HepG2 (cell line): ENCODE results near the gene PSAP. TPM values are rescaled to one million over a fixed set of nuclear protein-coding genes. Genes with fewer than 3 reads are reported as not detected.

Experiments
- ATAC-seq: fragments of 200-7000 bp; cut with Tn5 transposase; 3 replicates; pipeline ENCODE4 v1.9.1; 2020; ENCODE audit warnings: mild to moderate bottlenecking, moderate library complexity
- BruUV-seq: library from RNA; stranded (reverse); fragments of 400-500 nt; replicated peaks from 2 replicates; lab custom pipeline; 2021; lab: Mats Ljungman, UMichigan
- CTCF ChIA-PET: fragments of 300-600 bp; formaldehyde crosslinking; extraction: SDS; loops from one replicate; lab custom pipeline; 2021; ENCODE audit warnings: low total read pairs, inconsistent platforms, low intra/inter-chr PET ratio; lab: Yijun Ruan, JAX
- POLR2A ChIA-PET: fragments of 350-600 bp; sonication (Branson Sonifier 250); formaldehyde crosslinking; loops from one replicate; lab custom pipeline; 2020; ENCODE audit warnings: antibody characterized with exemption, inconsistent platforms; lab: Yijun Ruan, JAX
- DNase-seq: peaks from one replicate; pipeline ENCODE4 v3.0.0-alpha.2; 2015; ENCODE audit warnings: low spot score
- FAIRE-seq: peaks from 3 replicates; lab custom pipeline; 2011; peaks lifted over from hg19 to GRCh38; lab: Jason Lieb, UNC
- H2AFZ ChIP-seq: one replicate; pipeline ENCODE4 v1.6.1; 2011; ENCODE audit warnings: low read length, inconsistent platforms
- H3K27ac ChIP-seq: fragments of 300-600 bp; 3 replicates; pipeline ENCODE4 v1.8.0; 2011; ENCODE audit warnings: mixed run types, mild to moderate bottlenecking, mixed read lengths, low read length, inconsistent platforms; ENCODE audit not compliant: insufficient read depth; ENCODE audit errors: extremely low read length
- H3K27me3 ChIP-seq, 2 experiments: fragments of 200-600 bp in 1 of 2; 2 replicates in 1 of 2; 3 replicates in 1 of 2; pipeline versions ENCODE4 v1.6.0 to v1.8.0; 2011; ENCODE audit warnings: low read length in 2 of 2, mild to moderate bottlenecking in 2 of 2, moderate library complexity in 2 of 2, inconsistent platforms in 1 of 2; ENCODE audit not compliant: insufficient read depth in 2 of 2, control insufficient read depth in 1 of 2
- H3K36me3 ChIP-seq, 2 experiments: fragments of 200-600 bp in 1 of 2; replicated peaks in 1 of 2; 2 replicates in 1 of 2; 3 replicates in 1 of 2; pipeline versions ENCODE4 v1.5.1 to v1.8.0; 2011; ENCODE audit warnings: low read length in 2 of 2, inconsistent platforms in 1 of 2; ENCODE audit not compliant: insufficient read depth in 2 of 2, control insufficient read depth in 1 of 2
- H3K4me1 ChIP-seq: 2 replicates; pipeline ENCODE4 v1.5.1; 2012; ENCODE audit warnings: low read length, inconsistent platforms; ENCODE audit not compliant: insufficient read depth
- H3K4me2 ChIP-seq: 2 replicates; pipeline ENCODE4 v1.6.0; 2011; ENCODE audit warnings: low read depth, low read length, inconsistent platforms
- H3K4me3 ChIP-seq, 3 experiments: fragments of 200-600 bp in 1 of 3; sonication (generic), shearing (Covaris generic) in 1 of 3; replicated peaks in 1 of 3; 2 replicates each; pipeline ENCODE4 v1.5.1; 2011 to 2016; ENCODE audit warnings: low read length in 3 of 3, inconsistent platforms in 2 of 3, low read depth in 2 of 3, mild to moderate bottlenecking in 2 of 3, control low read depth in 1 of 3, mixed read lengths in 1 of 3; ENCODE audit not compliant: insufficient read depth in 1 of 3
- H3K79me2 ChIP-seq: one replicate; pipeline ENCODE4 v1.6.1; 2011; ENCODE audit warnings: low read length, inconsistent platforms; ENCODE audit not compliant: insufficient read depth
- H3K9ac ChIP-seq: 2 replicates; pipeline ENCODE4 v1.6.0; 2011; ENCODE audit warnings: mild to moderate bottlenecking, low read depth, low read length, inconsistent platforms; ENCODE audit not compliant: insufficient read depth
- H3K9me3 ChIP-seq: 2 replicates; pipeline ENCODE4 v1.5.1; 2012; ENCODE audit warnings: mild to moderate bottlenecking, low read length
- H4K20me1 ChIP-seq: 2 replicates; pipeline ENCODE4 v1.6.0; 2011; ENCODE audit warnings: inconsistent platforms, mild to moderate bottlenecking, low read length, moderate library complexity; ENCODE audit not compliant: insufficient read depth
- ARID2 ChIP-seq: sonication (generic); formaldehyde crosslinking; IDR thresholded peaks from 2 replicates; pipeline ENCODE4 v1.8.1; 2022; ENCODE audit warnings: mild to moderate bottlenecking, missing genetic modification reagents, borderline replicate concordance
- HNF4G ChIP-seq, 2 experiments: sonication (generic) in 1 of 2; formaldehyde crosslinking in 1 of 2; IDR thresholded peaks; 2 replicates each; pipeline versions ENCODE4 v1.4.0 to v1.6.1; 2011 to 2020; ENCODE audit warnings: borderline replicate concordance in 2 of 2, low read depth in 2 of 2, mild to moderate bottlenecking in 2 of 2, low read length in 1 of 2, missing genetic modification reagents in 1 of 2, moderate library complexity in 1 of 2
- HOXD1 ChIP-seq: sonication (generic); formaldehyde crosslinking; IDR thresholded peaks from 2 replicates; pipeline ENCODE4 v1.5.0; 2020; ENCODE audit warnings: missing genetic modification reagents
- IRF2 ChIP-seq: IDR thresholded peaks from 2 replicates; pipeline ENCODE4 v1.6.1; 2018; ENCODE audit warnings: missing genetic modification reagents, missing compliant biosample characterization
- JARID2 ChIP-seq: sonication (generic); formaldehyde crosslinking; IDR thresholded peaks from 2 replicates; pipeline ENCODE4 v1.8.1; 2023; ENCODE audit warnings: missing genetic modification reagents, inconsistent platforms; ENCODE audit not compliant: insufficient replicate concordance
- KDM4B ChIP-seq: sonication (generic); formaldehyde crosslinking; IDR thresholded peaks from 2 replicates; pipeline ENCODE4 v1.4.0; 2020; ENCODE audit warnings: missing genetic modification reagents
- MBNL3 ChIP-seq: fragments of 250-450 bp; sonication (Bioruptor Pico); conservative IDR thresholded peaks from 2 replicates; pipeline ENCODE4 v1.8.0; 2022; ENCODE audit warnings: mild to moderate bottlenecking, inconsistent platforms
- MXI1 ChIP-seq: IDR thresholded peaks from 3 replicates; pipeline ENCODE4 v1.6.1; 2012; ENCODE audit warnings: low read depth, low read length, inconsistent platforms, borderline replicate concordance
- PCBP1 ChIP-seq: fragments of 200-400 bp; formaldehyde crosslinking; IDR thresholded peaks from 2 replicates; pipeline ENCODE4 v1.6.1; 2017; ENCODE audit warnings: mild to moderate bottlenecking, low read depth, low read length, borderline replicate concordance
- PCBP2 ChIP-seq: fragments of 200-400 bp; formaldehyde crosslinking; optimal IDR thresholded peaks from 2 replicates; pipeline ENCODE3; 2018; ENCODE audit warnings: low read length, low read depth; ENCODE audit not compliant: poor library complexity, severe bottlenecking
- RARA ChIP-seq: IDR thresholded peaks from 2 replicates; pipeline ENCODE4 v1.6.1; 2016; ENCODE audit warnings: missing genetic modification reagents, missing compliant biosample characterization
- RBAK ChIP-seq: sonication (generic); formaldehyde crosslinking; IDR thresholded peaks from 2 replicates; pipeline ENCODE4 v1.5.1; 2020; ENCODE audit warnings: mild to moderate bottlenecking, missing genetic modification reagents
- RELA ChIP-seq: sonication (generic); formaldehyde crosslinking; IDR thresholded peaks from 2 replicates; pipeline ENCODE4 v1.4.0; 2020; ENCODE audit warnings: missing genetic modification reagents
- ZNF101 ChIP-seq: sonication (generic); formaldehyde crosslinking; IDR thresholded peaks from 2 replicates; pipeline ENCODE4 v1.4.0; 2020; ENCODE audit warnings: mild to moderate bottlenecking, low read depth, missing genetic modification reagents, borderline replicate concordance
- ZNF678 ChIP-seq: sonication (generic); formaldehyde crosslinking; IDR thresholded peaks from 2 replicates; pipeline ENCODE4 v1.4.0; 2020; ENCODE audit warnings: mild to moderate bottlenecking, missing genetic modification reagents
- ZNF788 ChIP-seq: sonication (generic); formaldehyde crosslinking; IDR thresholded peaks from 2 replicates; pipeline ENCODE4 v1.5.0; 2020; ENCODE audit warnings: mild to moderate bottlenecking, missing genetic modification reagents, borderline replicate concordance
- WGBS: methylation state at CpG from one replicate; pipeline ENCODE4 v1.1.6; 2017; ENCODE audit warnings: low lambda C conversion rate; 5-methylcytosine and 5-hydroxymethylcytosine counted together
- in situ Hi-C: cut with HindIII; loops from 2 replicates; pipeline ENCODE4 v1.10.0; 2017; ENCODE audit warnings: low pct_unique_long_range_greater_than_20kb; ENCODE audit not compliant: extremely low pct_ligation_motif_present
- intact Hi-C: fragments of 100-400 bp; cut with micrococcal nuclease; formaldehyde crosslinking; loops from one replicate; pipeline ENCODE4 v1.10.0; 2022; ENCODE audit not compliant: unreplicated experiment
- polyA plus RNA-seq, 8 experiments: library from polyadenylated mRNA; depleted of rRNA in 3 of 8; stranded (reverse) in 7 of 8; unstranded in 1 of 8; fragments of >200 nt; fragmentation: Illumina TruSeq in 4 of 8; extraction: Trizol in 4 of 8; gene quantifications; 2 replicates each; pipeline versions ENCODE4 v1.2.1 to v1.2.3, GENCODE V29; 2011 to 2016; ENCODE audit warnings: low read depth in 4 of 8, missing spikeins in 1 of 8, mixed read lengths in 1 of 8; ENCODE audit not compliant: insufficient read depth in 1 of 8
- total RNA-seq, 5 experiments: library from RNA; depleted of rRNA; stranded (reverse); fragments of >200 nt; fragmentation: Illumina TruSeq; extraction: Trizol; gene quantifications; 2 replicates each; pipeline ENCODE4 v1.2.3, GENCODE V29; 2016; ENCODE audit warnings: low read depth in 1 of 5
- TF ChIP-seq, protein P1 (sequence below): sonication (generic); formaldehyde crosslinking; IDR thresholded peaks from 2 replicates; pipeline ENCODE4 v1.5.0; 2020; ENCODE audit warnings: missing genetic modification reagents
- TF ChIP-seq, protein P2 (sequence below): sonication (generic); formaldehyde crosslinking; IDR thresholded peaks from 2 replicates; pipeline ENCODE4 v1.4.0; 2020; ENCODE audit warnings: missing genetic modification reagents; ENCODE audit errors: not compliant biosample characterization
- TF ChIP-seq, protein P3 (sequence below): IDR thresholded peaks from 2 replicates; pipeline ENCODE4 v1.6.1; 2016

PSAP gene
- total and polyA plus RNA-seq, 2 of the 13 experiments (the other 11 are each of a cell fraction or from before 2014, with no cell fraction given): 323 to 643 TPM

DNA sequence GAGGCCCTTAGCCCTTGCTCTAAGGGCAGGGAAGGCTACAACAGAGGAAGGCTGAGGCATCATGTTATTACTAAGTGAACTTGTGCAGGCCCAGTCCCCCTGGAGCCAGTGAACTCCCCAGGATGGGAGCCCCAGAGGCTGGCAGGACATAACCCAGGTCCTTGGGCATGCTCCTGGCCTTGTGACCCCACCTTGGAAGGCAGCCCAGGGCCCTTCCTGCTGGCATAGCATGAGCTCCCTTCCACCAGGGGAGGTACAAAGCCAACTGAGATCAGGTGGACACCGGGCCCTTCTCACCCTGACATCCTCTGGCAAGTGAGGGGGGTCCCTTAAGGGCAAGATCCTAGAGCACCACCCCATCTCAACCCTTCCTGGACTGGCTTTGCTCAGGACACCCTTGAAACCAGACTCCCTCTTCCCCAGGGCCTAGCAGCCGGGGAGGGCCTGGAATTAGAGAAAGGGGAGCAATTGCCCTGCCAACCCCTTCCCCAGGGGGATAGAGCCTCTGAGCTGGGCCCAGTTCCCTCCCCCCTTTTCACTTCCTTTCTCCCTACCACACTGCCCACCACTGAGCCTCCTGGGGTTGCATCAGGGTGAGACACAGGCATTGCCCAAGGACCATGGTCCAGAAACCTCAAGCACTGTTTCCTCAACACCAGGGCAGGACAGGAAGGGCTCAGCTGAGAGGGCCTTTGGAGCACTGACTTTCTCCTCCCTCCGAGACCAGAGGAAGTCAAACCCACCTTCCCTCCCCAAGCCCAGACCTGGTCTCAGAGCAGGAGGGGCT lies 75.9 kb downstream of the PSAP start:
- in situ Hi-C loops (no loop called here), intact Hi-C loops (loop anchor here (5.0 kb wide), 1 partner anchor 37 kb away; no protein-coding TSS in a partner anchor)
- Histone ChIP-seq H3K36me3 (no peaks in the 10 kb centered on the region), H2AFZ (no peak overlapping the region), H3K9me3 (no peaks in the 10 kb centered on the region), H4K20me1 (no peaks in the 10 kb centered on the region), H3K4me1 (peaks cover 6% of the 10 kb centered on the region; the same call in 1 of the 2 replicates), H3K27ac (no peak overlapping the region), H3K4me2 (no peak overlapping the region), H3K27me3 (peaks cover 3 to 55% of the 10 kb centered on the region in 2 experiments; a peak in 4 of 5 replicates), H3K9ac (no peak overlapping the region), H3K4me3 (no peak overlapping the region), H3K79me2 (no peaks in the 10 kb centered on the region)
- TF ChIP-seq ZNF788 (CRISPR knock-in tag) (no peak), ZNF678 (no peak), JARID2 (CRISPR knock-in tag) (no peak), RARA (CRISPR knock-in tag) (no peak), PCBP2 (no peak), RELA (no peak), KDM4B (CRISPR knock-in tag) (no peak), PCBP1 (no peak), ZNF101 (CRISPR knock-in tag) (no peak), MXI1 (no peak), IRF2 (CRISPR knock-in tag) (no peak), ARID2 (CRISPR knock-in tag) (no peak), HOXD1 (CRISPR knock-in tag) (no peak), RBAK (CRISPR knock-in tag) (no peak), MBNL3 (CRISPR knock-in tag) (no peak), HNF4G (IDR thresholded peaks at IDR 0.05; ENCODE audit: borderline replicate concordance, low read depth, low read length) (no peak), HNF4G (CRISPR knock-in tag; IDR thresholded peaks at IDR 0.05; ENCODE audit: borderline replicate concordance, low read depth) (no peak)
- TF ChIP-seq, protein P1, sequence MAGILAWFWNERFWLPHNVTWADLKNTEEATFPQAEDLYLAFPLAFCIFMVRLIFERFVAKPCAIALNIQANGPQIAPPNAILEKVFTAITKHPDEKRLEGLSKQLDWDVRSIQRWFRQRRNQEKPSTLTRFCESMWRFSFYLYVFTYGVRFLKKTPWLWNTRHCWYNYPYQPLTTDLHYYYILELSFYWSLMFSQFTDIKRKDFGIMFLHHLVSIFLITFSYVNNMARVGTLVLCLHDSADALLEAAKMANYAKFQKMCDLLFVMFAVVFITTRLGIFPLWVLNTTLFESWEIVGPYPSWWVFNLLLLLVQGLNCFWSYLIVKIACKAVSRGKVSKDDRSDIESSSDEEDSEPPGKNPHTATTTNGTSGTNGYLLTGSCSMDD: no peak
- TF ChIP-seq, protein P2, sequence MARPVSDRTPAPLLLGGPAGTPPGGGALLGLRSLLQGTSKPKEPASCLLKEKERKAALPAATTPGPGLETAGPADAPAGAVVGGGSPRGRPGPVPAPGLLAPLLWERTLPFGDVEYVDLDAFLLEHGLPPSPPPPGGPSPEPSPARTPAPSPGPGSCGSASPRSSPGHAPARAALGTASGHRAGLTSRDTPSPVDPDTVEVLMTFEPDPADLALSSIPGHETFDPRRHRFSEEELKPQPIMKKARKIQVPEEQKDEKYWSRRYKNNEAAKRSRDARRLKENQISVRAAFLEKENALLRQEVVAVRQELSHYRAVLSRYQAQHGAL (CRISPR knock-in tag): no peak
- TF ChIP-seq, protein P3, sequence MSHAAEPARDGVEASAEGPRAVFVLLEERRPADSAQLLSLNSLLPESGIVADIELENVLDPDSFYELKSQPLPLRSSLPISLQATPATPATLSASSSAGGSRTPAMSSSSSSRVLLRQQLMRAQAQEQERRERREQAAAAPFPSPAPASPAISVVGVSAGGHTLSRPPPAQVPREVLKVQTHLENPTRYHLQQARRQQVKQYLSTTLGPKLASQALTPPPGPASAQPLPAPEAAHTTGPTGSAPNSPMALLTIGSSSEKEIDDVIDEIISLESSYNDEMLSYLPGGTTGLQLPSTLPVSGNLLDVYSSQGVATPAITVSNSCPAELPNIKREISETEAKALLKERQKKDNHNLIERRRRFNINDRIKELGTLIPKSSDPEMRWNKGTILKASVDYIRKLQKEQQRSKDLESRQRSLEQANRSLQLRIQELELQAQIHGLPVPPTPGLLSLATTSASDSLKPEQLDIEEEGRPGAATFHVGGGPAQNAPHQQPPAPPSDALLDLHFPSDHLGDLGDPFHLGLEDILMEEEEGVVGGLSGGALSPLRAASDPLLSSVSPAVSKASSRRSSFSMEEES (CRISPR knock-in tag): no peak
- FAIRE-seq: no peak
- no peak for DNase-seq
- ATAC-seq: no peak
- no TSS peak for BruUV-seq
- 31% methylated on average over 2 of the region's 3 CpGs for WGBS
- ChIA-PET POLR2A (no interaction called here), CTCF (no interaction called here)
